GM12878 (cell line): Measurements from ENCODE around the gene GTF2IRD1.

ENCODE experiments used
- CTCF ChIP-seq, 3 experiments: IDR thresholded peaks in 2 of 3; conservative IDR thresholded peaks in 1 of 3; 2 replicates each; pipeline ENCODE4 v1.5.1; 2011; ENCODE audit warnings: low read depth in 3 of 3, low read length in 3 of 3, mild to moderate bottlenecking in 3 of 3, control low read depth in 2 of 3, moderate library complexity in 2 of 3, inconsistent platforms in 1 of 3, mixed read lengths in 1 of 3; ENCODE audit not compliant: control insufficient read depth in 2 of 3, insufficient read depth in 1 of 3; ENCODE audit errors: extremely low read depth in 1 of 3
- ELK1 ChIP-seq: IDR thresholded peaks from 2 replicates; pipeline ENCODE4 v1.6.1; 2012; ENCODE audit warnings: low read depth, low read length, improper control_type of control experiment
- EZH2 ChIP-seq: IDR thresholded peaks from 2 replicates; pipeline ENCODE4 v1.6.1; 2012; ENCODE audit warnings: low read depth, mild to moderate bottlenecking, control low read depth, inconsistent platforms, low read length, borderline replicate concordance; ENCODE audit not compliant: control insufficient read depth
- MYB ChIP-seq: fragments of 150-350 bp; IDR thresholded peaks from 2 replicates; pipeline ENCODE4 v1.6.1; 2014; ENCODE audit warnings: mild to moderate bottlenecking, low read depth, low read length, borderline replicate concordance
- NFYB ChIP-seq: IDR thresholded peaks from 2 replicates; pipeline ENCODE4 v1.6.1; 2011; ENCODE audit warnings: low read depth, mild to moderate bottlenecking, low read length, improper control_type of control experiment, moderate library complexity; ENCODE audit not compliant: insufficient read depth
- POLR2A ChIP-seq: IDR thresholded peaks from 2 replicates; pipeline ENCODE4 v1.6.1; 2011; ENCODE audit warnings: low read depth, mild to moderate bottlenecking, low read length
- POLR2AphosphoS5 ChIP-seq: IDR thresholded peaks from 2 replicates; pipeline ENCODE4 v1.6.1; 2011; ENCODE audit warnings: mild to moderate bottlenecking, low read length, inconsistent platforms
- TAF1 ChIP-seq: IDR thresholded peaks from 2 replicates; pipeline ENCODE4 v1.6.1; 2011; ENCODE audit warnings: mild to moderate bottlenecking, low read depth, low read length, borderline replicate concordance
- WRNIP1 ChIP-seq: IDR thresholded peaks from 2 replicates; pipeline ENCODE4 v1.6.1; 2011; ENCODE audit warnings: low read depth, low read length, improper control_type of control experiment, borderline replicate concordance
- YY1 ChIP-seq: IDR thresholded peaks from 2 replicates; pipeline ENCODE4 v1.6.1; 2011; ENCODE audit warnings: low read depth, mild to moderate bottlenecking, low read length
- ZNF274 ChIP-seq: IDR thresholded peaks from one replicate; pipeline ENCODE4 v1.8.0; 2011; ENCODE audit not compliant: insufficient read length, insufficient read depth

DNA sequence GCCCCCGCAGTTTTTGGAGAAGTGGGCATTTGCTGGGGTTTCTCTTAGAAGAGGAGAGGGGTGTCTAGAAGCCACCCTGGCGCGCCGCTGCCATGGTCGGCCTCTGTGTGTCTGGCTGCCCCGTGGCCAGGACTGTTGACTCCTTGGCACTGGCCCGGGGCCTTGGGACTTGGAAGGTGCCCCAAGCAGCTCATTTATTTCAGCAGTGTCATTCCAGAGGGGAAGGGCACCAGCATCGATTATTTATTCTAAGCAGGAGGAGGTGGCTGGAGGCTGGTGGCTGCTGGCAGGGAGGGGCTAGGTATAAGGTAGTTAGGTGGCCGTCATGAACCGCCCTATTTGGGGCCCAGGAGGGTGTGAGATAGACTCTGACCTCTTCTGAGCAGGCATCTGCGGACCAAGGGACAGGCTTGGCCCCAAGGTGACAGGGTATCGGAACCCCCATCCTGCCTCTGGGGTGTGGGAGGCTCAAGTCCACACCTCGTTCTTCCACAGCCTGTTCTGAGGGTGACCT lies 1.6 kb downstream of the GTF2IRD1 start:
- TF ChIP-seq WRNIP1 (no peak), ELK1 (no peak), CTCF (IDR thresholded peaks at IDR 0.05 in 2 of 3, conservative IDR thresholded peaks at IDR 0.05 in 1 of 3; ENCODE audit: control insufficient read depth in 2 of 3, extremely low read depth in 1 of 3, insufficient read depth in 1 of 3, low read depth in 3 of 3, low read length in 3 of 3) (no peak), EZH2 (no peak), MYB (no peak), YY1 (no peak), POLR2AphosphoS5 (no peak), NFYB (no peak), ZNF274 (no peak), TAF1 (no peak), POLR2A (no peak)
